Adrenal gland (tissue), 5 donors: ENCODE results near the gene TRPM8.

Experiments
- POLR2A ChIP-seq, 2 donors: fragments of 450-650 bp; IDR thresholded peaks; one replicate each; pipeline ENCODE4 v1.6.1; 2017; ENCODE audit warnings: antibody characterized with exemption in 2 of 2, mild to moderate bottlenecking in 2 of 2, moderate library complexity in 1 of 2
- TF ChIP-seq, protein P1 (sequence below), 6 experiments: fragments of 450-650 bp in 4 of 6; fragments of 200-600 bp in 2 of 6; sonication (generic) in 1 of 6; IDR thresholded peaks; 1 replicate in 5 of 6; 2 replicates in 1 of 6; pipeline versions ENCODE4 v1.5.1 to v1.8.0; 2016 to 2021; ENCODE audit warnings: antibody characterized with exemption in 6 of 6, mild to moderate bottlenecking in 2 of 6, moderate library complexity in 1 of 6
- donor health status: DM: no; HTN: no; CAD: no.

DNA sequence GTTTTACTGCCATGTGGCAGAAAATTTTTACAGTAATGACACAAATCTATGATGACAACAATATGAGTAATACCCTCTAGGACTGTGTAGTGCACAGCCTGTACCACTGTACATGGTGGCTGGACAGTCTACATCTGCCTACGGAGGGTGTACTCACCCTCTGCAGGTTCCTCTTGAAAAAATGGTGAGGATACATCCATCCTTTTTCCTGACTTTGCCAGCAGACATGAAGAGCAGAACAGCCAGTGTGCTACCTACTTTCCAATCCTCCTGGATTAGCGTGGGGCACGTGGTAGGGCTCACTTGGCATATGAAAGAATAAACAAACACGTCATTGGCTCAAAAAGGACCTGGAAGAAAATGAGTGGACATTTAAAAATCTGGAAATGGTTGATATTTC lies 62.6 kb downstream of the TRPM8 start:
- no peak for TF ChIP-seq POLR2A (IDR thresholded peaks at IDR 0.05)
- TF ChIP-seq, protein P1, sequence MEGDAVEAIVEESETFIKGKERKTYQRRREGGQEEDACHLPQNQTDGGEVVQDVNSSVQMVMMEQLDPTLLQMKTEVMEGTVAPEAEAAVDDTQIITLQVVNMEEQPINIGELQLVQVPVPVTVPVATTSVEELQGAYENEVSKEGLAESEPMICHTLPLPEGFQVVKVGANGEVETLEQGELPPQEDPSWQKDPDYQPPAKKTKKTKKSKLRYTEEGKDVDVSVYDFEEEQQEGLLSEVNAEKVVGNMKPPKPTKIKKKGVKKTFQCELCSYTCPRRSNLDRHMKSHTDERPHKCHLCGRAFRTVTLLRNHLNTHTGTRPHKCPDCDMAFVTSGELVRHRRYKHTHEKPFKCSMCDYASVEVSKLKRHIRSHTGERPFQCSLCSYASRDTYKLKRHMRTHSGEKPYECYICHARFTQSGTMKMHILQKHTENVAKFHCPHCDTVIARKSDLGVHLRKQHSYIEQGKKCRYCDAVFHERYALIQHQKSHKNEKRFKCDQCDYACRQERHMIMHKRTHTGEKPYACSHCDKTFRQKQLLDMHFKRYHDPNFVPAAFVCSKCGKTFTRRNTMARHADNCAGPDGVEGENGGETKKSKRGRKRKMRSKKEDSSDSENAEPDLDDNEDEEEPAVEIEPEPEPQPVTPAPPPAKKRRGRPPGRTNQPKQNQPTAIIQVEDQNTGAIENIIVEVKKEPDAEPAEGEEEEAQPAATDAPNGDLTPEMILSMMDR (IDR thresholded peaks at IDR 0.05) = no peak
